ENCODE results near the gene KCNH1. TPM values are rescaled to one million over a fixed set of nuclear protein-coding genes. Genes with fewer than 3 reads are reported as not detected.
A peak's percentile ranks its signal among the peaks of the same experiment; 100 is the strongest.

KCNH1 gene, protein sequence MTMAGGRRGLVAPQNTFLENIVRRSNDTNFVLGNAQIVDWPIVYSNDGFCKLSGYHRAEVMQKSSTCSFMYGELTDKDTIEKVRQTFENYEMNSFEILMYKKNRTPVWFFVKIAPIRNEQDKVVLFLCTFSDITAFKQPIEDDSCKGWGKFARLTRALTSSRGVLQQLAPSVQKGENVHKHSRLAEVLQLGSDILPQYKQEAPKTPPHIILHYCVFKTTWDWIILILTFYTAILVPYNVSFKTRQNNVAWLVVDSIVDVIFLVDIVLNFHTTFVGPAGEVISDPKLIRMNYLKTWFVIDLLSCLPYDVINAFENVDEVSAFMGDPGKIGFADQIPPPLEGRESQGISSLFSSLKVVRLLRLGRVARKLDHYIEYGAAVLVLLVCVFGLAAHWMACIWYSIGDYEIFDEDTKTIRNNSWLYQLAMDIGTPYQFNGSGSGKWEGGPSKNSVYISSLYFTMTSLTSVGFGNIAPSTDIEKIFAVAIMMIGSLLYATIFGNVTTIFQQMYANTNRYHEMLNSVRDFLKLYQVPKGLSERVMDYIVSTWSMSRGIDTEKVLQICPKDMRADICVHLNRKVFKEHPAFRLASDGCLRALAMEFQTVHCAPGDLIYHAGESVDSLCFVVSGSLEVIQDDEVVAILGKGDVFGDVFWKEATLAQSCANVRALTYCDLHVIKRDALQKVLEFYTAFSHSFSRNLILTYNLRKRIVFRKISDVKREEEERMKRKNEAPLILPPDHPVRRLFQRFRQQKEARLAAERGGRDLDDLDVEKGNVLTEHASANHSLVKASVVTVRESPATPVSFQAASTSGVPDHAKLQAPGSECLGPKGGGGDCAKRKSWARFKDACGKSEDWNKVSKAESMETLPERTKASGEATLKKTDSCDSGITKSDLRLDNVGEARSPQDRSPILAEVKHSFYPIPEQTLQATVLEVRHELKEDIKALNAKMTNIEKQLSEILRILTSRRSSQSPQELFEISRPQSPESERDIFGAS
- total RNA-seq (2014; rRNA removed; shearing (Covaris generic)), result 2.4 and 3.1 TPM in 2 replicates
- polyA plus RNA-seq (2015; cell fraction: cytosol; rRNA removed), result 1.1 and 1.4 TPM in 2 replicates
- 1.6 and 1.9 TPM in 2 replicates for polyA plus RNA-seq (2015; cell fraction: nucleus; rRNA removed)

- peak; percentile 90 for DNase-seq (ENCODE audit: low read depth)
These were observed at the start of gene KCNH1 for GRCh38 chr1:211133836-211134669. Gene KCNH1, minus strand, starts transcription at chr1:211134148. Its CDS starts 203 bp downstream, at chr1:211133945.

DNA sequence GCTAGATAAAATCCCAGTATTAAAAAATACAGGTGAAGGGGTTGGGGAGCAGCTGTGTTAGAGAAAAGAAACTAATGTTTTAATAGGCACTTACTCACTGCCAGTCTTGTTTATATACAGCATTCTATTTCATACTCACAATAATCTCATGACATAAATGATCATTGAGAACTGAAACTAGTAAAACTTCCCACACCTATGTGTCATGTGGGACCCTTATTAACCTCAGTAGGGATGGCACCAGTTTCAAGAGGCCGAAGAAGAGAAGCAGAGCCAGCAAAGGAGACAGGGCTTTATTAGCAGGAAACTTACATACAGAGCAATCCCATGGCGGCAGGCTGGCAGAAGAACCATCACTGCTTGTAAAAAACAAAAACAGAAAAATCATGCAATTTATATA is 48.8 kb upstream of the KCNH1 start:
- no peak for DNase-seq (ENCODE audit: low read depth)

DNA sequence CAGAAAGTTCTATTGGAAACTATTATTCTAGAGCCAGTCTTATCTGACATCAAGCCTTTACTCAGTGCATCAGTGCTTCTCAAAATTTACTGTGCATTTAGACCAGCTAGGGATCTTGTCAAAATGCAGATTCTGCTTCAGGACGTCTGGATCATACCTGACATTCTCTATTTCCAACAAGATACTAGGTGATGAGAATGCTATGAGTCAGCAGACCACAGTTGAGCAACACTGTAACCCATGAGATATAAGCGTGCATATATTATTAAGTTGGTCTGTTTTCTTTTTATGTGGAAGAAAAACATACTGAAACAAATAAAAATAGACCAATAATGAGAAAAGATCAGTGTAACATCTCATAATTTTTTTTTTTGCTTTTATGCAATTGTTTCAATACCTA is 40.4 kb upstream of the KCNH1 start:
- peak; percentile 22 for DNase-seq (ENCODE audit: low read depth)

DNA sequence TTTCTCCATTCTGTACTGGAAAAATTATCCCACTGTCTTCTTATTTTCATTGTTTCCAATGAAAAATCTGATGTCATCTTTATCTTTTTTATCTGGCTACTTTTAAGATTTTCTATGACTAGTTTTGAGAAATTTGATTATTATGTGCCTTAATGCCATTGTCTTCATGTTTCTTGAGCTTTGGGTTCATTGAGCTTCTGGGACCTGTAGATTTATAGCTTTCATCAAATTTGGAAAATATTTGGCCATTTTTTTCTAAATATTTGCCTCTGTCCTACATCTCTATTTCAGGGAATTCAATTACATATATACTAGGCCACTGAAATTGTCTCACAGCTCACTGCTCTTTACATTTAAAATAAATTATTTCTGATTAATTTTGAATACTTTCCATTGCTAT is 38.7 kb upstream of the KCNH1 start:
- no peak for DNase-seq (ENCODE audit: low read depth)

DNA sequence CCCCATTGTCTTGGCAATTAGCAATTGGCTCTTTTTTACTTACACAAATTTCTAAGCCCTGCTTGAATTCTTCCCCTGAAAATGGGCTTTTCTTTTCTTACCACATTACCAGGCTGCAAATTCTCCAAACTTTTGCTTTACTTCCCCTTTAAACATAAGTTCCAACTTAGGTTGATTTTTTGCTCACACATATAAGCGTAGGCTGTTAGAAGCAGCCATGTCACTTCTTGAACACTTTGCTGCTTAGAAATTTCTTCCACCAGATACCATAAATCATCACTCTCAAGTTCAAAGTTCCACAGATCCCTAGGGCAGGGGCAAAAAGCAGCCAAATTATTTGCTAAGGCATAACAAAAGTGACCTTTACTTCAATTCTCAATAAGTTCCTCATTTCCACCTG is 35.4 kb upstream of the KCNH1 start:
- DNase-seq (ENCODE audit: low read depth), result no peak

GRCh38 chr1:211158866-211159265 is 24.9 kb upstream of the KCNH1 start:
- no peak for DNase-seq (ENCODE audit: low read depth)

DNA sequence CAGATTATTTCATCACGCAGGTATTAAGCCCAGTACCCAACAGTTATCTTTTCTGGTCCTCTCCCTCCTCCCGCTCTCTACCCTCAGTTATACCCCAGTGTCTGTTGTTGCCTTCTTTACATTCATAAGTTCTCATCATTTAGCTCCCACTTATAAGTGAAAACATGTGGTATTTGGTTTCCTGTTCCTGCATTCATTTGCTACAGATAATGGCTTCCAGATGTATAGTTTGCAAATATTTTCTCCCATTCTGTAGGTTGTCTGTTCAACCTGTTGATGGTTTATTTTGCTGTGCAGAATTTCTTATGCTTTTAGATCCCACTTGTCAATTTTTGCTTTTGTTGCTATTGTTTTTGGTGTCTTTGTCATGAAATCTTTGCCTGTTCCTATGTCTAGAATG is 21.1 kb upstream of the KCNH1 start:
- DNase-seq (ENCODE audit: low read depth), result no peak

DNA sequence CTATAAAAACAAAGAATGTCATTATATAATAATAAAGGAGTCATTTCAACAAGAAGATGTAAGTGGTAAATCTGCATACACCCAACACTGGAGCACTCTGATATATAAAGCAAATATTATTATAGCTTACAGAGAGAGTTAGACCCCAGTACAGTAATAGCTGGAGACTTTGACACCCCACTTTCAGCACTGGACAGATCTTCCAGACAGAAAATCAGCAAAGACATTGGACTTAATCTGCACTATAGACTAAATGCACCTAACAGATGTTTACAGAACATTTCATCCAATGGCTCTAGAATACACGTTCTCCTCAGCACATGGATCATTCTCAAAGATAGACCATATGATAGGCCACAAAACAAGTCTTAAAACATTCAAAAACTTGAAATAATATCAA is 20.0 kb upstream of the KCNH1 start:
- DNase-seq (ENCODE audit: low read depth), result no peak

GRCh38 chr1:211148366-211148765 is 14.4 kb upstream of the KCNH1 start:
- no peak for DNase-seq (ENCODE audit: low read depth)

DNA sequence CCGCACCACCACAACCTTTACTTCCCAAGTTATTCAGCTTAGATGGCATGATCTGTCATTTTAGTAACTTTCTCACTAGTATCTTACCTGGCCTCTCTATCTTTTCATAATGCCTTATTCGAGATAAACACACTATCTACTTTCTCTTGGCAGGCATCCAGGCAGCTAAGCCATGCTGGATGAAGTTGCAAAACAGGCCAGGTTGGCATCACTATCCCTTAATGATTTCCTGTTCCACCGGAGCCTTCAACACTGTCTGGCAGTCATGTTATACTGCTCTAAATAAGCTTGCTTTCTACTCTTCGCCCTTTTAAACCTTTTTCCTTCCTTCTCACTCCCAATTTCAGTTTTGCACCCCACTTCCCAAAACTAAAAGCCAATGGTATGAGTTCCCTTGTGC is 12.0 kb upstream of the KCNH1 start:
- no peak for DNase-seq (ENCODE audit: low read depth)

DNA sequence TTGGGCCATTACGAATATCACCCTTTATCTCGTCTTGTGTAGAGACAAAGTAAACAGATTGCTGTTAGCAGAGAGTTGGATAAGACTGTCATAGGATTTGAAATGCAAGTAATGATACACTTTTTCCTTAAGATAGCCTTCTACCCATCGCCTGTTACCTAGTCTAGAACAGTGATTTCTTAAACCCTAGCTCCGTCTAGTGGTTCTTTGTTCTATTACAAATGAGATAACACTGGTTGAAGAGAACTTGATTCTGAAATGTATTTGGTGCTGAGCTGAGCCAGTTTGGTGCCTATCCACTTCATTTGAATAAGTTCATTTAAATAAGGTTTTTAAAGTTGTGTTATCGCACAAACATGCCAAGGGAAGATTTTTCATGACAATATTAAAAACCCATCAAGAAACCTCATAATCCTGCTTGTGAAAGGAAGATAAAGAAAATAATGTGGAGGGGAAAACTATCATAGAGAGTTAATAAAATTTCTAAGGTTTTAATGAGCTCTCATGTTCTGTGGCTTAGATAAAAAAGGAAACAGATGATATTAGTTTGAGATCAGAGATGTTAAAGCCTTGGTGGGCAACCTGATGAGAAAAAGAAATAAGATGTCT is 1.5 kb upstream of the KCNH1 start:
- peak; percentile 58 for DNase-seq (ENCODE audit: low read depth)

DNA sequence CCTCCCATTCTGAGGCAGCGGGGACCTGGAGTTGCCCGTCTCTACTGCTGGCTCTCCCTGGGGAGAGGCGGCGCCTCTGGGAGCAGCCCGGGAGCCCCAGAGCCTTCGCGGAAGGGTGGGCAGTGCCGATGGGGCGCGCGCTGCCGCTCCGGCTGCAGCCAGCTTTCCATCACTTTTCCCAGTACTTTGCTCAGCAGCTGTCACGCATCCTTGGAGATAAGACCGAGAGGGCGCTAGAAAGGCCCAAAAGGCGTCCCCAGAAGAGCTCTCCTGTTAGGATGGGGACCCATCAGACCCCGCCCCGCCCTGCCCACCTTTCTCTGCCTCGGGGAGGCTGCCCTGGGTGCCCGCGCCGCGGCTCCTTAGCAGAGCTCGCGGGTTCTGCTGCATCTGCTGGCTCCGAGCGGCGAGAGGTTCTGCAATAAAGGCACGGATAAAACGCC is 534 bp downstream of the KCNH1 start:
- DNase-seq (ENCODE audit: low read depth), result peak; percentile 28

GRCh38 chr1:211132721-211133392 is 1.1 kb downstream of the KCNH1 start:
- DNase-seq (ENCODE audit: low read depth), result no peak

DNA sequence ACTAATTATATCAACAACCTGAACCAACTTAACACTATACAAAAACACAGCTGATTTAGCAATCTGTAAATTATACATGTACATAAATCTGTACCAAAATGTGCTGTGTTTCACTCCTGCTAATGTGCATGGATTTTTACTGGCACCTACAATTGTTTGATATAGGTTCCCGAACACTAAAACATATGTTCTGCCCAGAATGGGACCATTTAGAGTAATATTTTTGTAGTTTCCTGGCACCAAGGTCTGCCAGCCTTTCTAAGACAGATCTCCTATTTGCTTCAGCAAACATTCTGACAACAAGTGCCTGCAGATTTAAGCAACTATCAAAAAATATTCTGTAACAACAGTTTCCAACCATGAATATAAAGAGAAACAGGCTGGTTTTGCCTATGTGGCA is 4.2 kb downstream of the KCNH1 start:
- DNase-seq (ENCODE audit: low read depth), result no peak

GRCh38 chr1:211127166-211127565 is 6.8 kb downstream of the KCNH1 start:
- no peak for DNase-seq (ENCODE audit: low read depth)

DNA sequence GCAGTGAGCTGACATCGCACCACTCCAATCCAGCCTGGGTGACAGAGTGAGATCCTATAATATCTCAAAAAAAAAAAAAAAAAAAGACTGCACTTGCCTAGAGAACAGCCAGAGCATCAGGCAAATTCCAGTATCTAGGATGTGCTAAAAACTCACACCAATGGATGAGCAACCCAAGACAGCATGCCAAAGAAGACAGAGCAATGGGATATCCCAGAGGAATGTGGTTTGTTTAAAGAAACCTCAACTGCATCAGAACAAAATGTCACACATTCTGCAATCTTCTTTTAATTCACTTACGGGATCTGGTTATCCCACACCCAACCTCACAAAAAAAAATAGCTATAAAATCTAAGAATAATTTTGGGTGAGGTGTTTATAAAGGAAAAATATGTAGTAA is 7.3 kb downstream of the KCNH1 start:
- no peak for DNase-seq (ENCODE audit: low read depth)

DNA sequence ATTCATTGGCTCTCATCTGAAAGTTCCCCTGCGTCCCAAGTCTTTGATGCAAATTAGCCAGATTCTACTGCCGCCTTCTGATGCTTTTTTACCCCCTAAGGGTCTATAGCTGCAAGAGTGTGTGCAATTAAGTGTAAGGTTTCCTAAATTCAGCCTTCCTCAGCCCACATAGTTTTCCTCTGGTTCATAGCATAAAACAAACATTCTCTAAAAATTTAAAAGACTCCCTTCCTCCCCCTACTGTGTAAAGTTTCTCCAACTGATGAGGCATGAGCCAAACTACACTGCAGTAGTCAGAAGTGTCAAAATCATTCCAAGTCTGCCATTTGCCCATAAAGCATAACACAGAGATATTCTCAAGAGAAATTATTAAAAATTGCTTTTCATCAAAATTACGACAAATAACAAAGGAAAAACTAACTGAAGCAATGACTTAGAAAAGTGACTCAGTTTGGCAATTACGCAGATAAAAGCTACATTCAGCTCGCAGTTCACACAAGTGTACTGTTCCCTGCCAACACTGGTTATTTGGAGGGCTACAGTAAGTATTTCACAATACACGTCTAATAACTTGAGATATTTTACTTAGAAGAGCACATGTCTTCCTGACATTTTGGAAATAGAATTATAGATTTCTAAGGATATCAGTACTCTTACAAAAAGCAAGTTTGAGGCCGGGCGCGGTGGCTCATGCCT is 15.4 kb downstream of the KCNH1 start:
- DNase-seq (ENCODE audit: low read depth), result peak; percentile 36

DNA sequence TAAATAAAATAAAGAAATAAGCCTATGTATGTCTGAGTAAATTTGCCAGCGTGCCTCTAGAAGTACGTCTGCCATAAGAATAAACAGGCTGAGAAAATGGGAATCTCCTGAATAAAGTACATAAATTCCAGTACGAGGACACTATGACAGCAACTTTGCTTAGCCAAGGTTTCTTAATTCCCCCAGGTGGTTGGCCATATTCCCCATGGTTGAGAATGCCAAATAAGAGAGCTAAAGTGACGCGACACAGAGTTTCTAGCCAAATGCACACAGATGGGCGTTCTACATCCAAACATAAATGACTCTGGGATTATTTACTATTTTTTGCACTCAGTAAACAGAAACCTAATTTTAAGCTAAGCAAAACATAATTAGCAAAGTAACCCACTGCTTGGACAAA is 19.5 kb downstream of the KCNH1 start:
- DNase-seq (ENCODE audit: low read depth), result no peak

GRCh38 chr1:211113566-211113965 is 20.4 kb downstream of the KCNH1 start:
- no peak for DNase-seq (ENCODE audit: low read depth)

Data from HT1080 (cell line).